PFSK-1 (cell line): ENCODE measurements around the gene PCDHA12.

Experiments
- POLR2AphosphoS5 ChIP-seq: IDR thresholded peaks from 2 replicates; pipeline ENCODE4 v1.6.1; 2012; ENCODE audit warnings: low read depth, mild to moderate bottlenecking, control low read depth, low read length, moderate library complexity
- REST ChIP-seq, 2 experiments: IDR thresholded peaks; 2 replicates each; pipeline versions ENCODE4 v1.6.1 to v1.8.0; 2011 to 2012; ENCODE audit warnings: low read depth in 2 of 2, low read length in 2 of 2, control low read depth in 1 of 2, inconsistent platforms in 1 of 2, mild to moderate bottlenecking in 1 of 2, moderate library complexity in 1 of 2; ENCODE audit not compliant: insufficient read depth in 1 of 2
- SIN3A ChIP-seq: IDR thresholded peaks from 2 replicates; pipeline ENCODE4 v1.6.1; 2012; ENCODE audit warnings: mild to moderate bottlenecking, low read length, moderate library complexity, borderline replicate concordance; ENCODE audit not compliant: insufficient read depth
- TAF1 ChIP-seq: IDR thresholded peaks from 2 replicates; pipeline ENCODE4 v1.6.1; 2012; ENCODE audit warnings: low read length, control low read depth, borderline replicate concordance; ENCODE audit not compliant: insufficient read depth

- TF ChIP-seq POLR2AphosphoS5 (no peak), SIN3A (no peak), REST (IDR thresholded peaks at IDR 0.05; ENCODE audit: insufficient read depth in 1 of 2, low read depth in 2 of 2, low read length in 2 of 2) (no peak), TAF1 (no peak)
These were observed 5.6 kb upstream of the PCDHA12 start for GRCh38 chr5:140869555-140869886.
